Amniotic epithelial cell (primary cell): Measurements from ENCODE around the gene SLC6A17.

Experiments
- DNase-seq: peaks from one replicate; pipeline ENCODE4 v3.0.0-alpha.2; 2010; ENCODE audit warnings: low read depth

Gene SLC6A17

DNA sequence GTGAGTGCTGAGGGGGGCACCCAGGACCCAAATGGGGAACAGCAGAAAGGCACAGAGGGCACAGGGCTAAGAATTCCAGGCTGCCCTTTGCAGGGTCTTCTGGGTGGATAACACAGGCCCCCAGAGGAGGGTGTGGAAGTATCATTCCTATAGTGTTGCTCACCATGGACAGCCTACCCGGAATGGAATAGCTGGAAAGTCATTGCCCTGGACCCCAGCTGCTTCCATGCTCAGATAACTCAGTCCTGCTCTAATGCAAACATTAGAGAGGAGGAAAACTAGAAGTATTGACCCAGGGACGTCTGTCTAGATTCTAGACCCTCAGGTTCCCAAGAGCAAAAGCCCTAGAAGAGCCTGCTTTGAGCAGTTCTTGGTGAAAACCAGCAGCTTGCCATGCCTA lies 24.7 kb downstream of the SLC6A17 start:
- DNase-seq = no peak

DNA sequence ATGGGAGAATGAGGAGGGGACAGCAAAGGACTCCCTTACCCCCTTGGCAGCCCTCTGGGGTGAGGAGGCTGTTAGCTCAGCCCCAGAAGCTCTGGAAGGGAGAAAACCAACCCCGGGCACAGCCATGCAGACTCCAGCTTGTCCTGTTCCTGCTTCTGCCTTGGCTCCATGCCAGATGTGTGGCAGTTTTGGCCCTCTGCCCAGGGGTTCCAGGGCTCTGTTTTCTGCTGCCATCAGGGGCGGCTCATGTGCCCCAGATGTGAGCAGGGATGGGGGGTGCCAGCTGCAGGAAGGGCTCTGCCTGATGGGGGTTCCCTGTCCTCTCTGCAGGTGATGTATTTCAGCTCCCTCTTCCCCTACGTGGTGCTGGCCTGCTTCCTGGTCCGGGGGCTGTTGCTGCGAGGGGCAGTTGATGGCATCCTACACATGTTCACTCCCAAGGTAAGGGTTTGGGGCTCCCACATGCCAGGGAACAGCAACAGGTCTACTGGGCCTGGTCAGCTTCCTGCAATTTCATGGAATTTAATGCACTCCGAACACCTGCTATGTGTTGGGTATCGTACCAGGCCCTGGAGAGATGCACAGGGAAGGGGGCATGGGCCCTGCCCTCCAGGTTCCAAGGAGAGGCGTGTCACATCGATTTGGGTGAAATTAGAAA lies 26.1 kb downstream of the SLC6A17 start:
- DNase-seq = no peak

DNA sequence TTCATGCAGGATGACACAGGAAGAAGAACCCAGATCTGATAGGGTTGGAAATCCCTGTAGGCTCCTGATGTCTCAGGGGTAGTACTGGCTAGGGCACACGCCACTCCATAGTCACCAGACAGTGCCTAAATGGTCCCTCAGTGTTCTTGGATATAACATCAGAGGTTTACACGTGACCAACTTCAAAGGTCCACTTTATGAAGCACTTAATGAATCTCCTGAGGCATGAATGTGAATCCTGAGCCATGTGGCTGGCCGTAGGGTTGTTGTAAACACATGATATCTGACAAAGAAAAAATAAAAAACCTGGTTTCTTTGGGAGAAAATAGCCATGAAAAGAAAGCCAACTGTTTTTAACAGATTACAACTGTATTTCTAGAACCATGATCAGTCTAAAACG lies 27.5 kb downstream of the SLC6A17 start:
- DNase-seq = no peak

DNA sequence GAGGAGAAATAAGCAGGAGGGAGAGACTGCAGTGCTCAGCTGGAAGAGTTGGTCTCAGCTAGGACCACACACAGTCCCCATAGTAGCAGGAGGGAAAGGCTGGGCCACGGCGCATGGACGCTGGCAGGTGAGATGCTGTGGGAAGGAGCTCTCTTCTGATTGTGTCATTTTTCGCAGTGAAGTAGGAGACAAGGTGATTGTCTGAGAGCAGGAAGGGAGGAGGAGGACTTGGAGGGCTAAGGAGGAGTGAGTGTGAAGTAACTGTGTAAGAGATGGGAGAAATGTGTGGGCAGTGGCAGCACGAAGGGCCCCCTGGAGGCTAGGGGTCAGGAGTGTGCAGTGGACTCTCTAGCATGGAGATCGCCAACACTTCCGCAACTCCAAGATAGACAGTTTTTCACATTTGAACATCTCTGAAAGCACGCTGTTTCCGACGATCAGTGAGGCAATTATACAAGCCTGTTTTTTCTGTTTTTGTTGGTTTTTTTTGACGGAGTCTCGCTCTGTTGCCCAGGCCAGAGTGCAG lies 33.4 kb downstream of the SLC6A17 start:
- no peak for DNase-seq

DNA sequence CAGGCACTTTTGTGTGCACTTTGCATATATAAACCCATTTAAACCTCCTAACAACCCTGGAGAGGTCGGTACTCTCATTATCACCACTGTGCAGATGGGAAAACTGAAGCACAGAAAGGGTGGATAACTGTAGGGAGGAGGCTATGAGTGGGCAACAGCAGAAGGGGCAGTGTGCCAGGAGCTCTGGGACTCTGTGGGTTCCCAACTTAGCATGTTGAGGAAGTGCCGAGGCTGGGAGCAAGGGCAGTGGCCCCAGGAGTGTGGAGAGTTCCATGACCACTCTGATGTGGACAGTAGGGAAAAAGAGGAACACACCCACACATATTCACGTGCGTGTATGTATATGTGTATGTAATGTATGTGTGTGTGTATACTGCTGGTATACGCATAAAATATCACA lies 34.2 kb downstream of the SLC6A17 start:
- DNase-seq = no peak

DNA sequence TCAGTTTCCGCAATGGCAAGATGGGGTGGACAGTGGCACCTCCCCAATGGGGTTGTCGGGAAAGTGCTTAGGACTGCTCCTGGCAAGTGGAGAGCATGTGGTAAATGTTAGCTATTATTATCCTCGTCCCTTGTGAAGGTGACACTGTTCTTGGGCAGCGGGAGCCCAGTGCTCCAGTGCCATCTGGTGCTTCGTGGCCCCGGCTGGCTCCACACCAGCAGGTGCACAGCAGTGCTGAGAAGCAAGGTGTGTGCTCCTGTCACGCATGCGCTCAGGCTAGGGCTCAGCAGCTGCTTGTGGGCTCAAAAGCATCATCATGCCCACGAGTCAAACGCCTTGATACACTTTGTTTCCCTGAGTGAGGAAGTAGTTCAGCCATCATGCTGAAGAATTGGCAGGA lies 34.9 kb downstream of the SLC6A17 start:
- no peak for DNase-seq

DNA sequence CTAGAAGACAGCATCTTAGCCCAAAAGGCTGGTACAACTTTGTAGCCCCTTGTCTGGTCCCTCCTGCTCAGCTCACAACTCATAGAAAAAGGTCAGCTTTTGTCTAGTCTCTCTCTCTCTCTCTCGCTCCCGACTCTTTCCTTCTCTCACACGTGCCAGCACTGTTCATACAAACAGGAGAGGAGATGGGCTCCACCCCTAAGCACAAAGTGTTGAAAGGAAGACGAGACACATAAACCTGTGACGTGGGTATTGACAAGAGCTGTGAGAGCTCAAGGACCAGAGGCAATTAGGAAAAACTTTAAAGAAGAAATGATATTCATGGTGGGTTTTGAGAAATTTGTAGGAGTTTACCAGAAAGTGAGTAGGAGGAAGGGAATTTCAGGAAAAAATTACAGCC lies 36.3 kb downstream of the SLC6A17 start:
- no peak for DNase-seq

DNA sequence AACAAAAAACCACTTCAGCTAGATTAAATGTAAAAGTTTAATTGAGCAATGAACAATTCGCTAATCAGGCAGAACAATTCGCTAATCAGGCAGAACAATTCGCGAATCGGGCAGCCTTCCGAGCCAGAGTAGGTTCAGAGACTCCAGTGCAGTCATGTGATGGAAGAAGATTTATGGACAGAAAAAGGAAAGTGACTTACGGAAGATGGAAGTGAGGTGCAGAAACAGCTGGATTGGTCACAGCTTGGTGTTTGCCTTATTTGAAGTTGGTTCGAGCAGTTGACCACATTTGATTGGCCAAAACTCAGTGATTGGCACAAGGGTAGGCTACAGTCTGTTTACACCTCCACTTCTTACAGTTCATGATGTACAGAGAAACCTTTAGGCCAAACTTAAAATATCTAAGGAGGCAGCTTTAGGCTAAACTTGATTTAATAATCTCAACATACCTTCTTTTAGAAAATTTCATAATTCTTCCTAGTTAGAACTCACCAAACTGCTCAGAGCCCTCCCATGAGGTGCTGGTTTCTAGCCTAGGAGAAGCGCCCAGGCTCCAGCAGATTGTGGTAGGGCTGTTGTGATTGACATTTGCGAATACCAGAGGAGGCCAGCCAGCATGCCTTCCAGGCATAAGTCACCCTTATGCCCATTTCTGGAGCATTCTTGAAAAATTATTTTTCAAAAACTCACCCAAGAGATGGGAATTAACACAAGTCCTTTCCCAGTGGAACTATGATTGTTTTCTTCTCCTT lies 37.0 kb downstream of the SLC6A17 start:
- DNase-seq = peak; percentile 25

DNA sequence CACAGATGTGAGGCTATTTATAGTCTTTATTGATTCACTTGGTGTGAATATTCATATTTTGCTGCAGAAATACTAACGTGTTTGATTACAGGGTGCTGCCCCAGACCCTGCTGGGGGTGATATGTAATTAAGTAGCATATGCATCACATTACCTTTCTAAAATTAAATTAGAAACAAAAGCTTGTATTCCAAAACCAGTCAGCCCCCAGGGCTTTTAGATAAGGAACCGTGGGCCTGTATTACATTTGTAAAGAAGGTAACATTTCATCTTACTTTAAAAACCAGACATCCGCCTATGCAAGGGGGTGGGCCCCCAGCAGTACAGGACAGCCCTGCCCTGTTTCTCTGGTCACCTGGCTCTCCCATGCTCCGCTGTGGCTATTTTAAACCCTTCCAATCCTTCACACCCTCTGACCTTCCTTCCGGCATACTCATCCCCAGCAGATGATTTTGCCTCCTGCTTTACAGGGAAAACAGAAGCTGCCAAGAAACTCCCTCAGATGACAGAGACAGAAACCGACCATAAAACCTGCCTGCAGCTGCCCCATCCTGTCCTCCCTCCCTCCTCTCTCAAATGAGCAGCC lies 37.8 kb downstream of the SLC6A17 start:
- peak; percentile 57 for DNase-seq

DNA sequence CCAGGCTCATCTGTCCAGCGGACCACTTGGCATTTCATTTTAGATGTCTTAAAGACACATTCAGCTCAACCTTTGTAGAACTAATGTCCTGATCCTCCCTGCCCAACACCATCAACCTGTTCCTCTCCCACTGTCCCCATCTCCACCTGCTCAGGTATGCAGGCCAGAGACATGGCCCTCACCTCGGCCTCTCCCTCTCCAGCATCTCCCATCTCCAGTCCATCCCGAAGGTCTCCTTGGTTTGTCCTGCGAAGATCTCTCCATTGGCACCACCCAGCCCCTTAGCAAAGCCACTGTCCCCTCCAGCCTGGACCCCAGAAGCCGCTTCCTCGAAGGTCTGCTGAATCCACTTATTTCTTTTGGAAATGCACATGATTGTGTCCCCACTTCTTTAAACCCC lies 38.9 kb downstream of the SLC6A17 start:
- no peak for DNase-seq

DNA sequence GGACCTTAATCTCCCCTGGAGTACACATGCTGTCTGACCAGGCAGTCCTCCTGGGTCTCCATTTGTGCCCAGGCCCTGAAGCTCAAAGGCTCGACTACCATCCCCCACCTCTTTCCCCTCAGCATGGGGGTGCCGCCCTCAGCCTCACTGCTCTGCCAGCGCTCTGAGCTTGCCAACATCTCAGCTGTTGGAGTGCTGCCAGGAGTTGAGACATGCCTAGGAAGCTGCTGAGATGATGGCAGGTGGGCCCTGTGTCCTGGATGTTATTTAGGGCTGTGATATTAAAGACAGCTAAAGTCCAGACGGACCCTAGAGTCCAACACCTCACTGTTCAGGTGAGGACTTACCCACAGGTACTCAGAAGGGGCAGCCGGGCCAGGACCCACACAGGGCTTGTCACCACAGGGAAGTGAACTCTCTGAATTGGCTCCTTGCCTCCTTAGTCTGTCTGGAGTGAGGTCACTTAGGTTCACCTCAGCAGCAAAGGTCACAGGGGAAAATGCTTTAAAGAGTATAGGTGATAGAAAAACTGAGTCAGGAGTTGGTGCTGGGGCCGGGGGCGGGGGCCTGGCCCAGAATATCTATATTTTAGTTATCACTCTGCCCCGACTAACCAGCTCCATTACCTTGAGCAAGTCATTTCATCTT lies 40.1 kb downstream of the SLC6A17 start:
- no peak for DNase-seq

DNA sequence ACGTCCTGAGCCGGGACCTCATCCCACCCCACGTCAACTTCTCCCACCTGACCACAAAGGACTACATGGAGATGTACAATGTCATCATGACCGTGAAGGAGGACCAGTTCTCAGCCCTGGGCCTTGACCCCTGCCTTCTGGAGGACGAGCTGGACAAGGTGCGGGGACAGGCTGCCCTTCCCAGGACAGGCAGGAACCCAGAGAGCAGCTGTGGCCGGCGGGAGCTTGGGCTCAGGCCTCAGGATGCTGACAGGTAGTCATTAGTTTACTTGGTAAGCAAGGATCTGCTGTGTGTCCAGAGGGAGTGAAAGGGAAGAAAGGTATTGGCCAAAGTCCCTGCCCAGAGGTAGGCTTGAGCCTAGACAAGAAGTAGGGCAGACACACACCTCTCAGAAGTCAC lies 42.2 kb downstream of the SLC6A17 start:
- DNase-seq = no peak

DNA sequence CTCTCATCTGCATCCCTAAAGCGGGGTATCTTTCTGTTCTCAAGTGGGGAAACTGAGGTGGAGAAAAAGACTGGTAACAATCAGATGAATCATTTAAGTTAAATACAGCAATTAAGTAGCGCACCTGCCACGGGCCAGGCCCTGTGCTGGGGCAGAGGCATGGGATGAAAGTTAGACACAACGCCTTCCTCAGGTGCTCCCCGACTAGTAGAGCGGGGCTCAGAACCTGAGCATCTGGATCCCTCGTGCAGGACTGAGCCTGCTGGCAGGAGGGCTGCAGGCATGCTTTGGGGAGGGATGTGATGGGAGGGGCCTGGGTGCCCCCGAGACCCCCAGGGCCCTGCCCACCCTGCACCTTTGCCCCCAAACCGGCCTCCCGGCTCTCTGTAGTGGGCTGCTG lies 44.9 kb downstream of the SLC6A17 start:
- DNase-seq = no peak

DNA sequence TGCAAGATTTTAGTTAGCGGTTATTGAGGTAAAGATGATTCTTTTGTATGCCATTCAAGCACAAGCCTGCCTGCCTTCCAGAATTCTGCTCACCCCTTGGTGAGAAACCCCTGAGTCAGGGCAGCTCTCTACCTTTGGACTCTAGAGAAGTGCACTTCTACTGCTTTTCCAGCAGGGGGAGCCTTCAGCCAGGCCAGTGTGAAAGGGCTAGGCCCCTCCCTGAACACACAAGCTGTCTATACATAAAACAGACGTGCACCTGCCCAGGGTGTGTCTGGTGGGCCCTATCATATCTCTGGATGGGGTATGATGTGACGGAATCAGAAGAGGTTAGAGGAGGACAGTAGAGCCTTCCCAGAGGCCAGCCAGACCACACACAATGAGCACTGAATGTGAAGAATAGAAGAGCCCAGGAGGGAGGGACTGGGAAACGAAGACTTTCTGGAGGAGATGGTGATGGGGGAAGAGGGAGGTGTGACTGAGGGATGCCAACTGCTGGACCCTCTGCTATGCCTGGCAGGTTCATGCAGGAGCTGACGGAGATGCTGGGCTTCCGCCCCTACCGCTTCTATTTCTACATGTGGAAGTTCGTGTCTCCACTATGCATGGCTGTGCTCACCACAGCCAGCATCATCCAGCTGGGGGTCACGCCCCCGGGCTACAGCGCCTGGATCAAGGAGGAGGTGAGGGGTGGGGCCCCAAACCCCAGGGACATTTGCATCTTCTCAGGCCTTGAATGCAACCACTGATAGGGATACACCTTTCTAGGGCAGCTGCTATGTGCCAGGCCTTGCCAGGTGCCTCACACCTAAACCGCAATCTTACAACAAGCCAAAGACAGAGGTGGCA lies 46.8 kb downstream of the SLC6A17 start:
- DNase-seq = peak; percentile 43

DNA sequence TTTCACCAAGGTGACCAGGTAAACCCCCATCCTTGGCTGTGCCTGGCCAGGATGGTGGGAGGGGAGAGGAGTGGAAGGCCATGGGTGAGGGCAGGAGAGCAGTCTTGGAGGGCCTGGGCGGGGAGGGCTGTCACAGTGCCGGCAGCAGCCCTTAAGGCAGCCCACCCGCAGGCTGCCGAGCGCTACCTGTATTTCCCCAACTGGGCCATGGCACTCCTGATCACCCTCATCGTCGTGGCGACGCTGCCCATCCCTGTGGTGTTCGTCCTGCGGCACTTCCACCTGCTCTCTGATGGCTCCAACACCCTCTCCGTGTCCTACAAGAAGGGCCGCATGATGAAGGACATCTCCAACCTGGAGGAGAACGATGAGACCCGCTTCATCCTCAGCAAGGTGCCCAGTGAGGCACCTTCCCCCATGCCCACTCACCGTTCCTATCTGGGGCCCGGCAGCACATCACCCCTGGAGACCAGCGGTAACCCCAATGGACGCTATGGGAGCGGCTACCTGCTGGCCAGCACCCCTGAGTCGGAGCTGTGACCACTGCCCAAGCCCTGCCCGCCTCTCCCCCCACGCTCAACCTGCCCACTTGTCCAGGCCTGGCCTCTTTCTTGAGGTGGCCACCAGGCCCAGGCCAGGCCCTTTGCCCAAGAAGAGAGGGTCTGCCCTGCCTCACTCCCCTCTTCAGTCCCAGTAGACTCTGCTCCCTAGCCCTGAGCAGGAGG lies 47.8 kb downstream of the SLC6A17 start:
- no peak for DNase-seq

DNA sequence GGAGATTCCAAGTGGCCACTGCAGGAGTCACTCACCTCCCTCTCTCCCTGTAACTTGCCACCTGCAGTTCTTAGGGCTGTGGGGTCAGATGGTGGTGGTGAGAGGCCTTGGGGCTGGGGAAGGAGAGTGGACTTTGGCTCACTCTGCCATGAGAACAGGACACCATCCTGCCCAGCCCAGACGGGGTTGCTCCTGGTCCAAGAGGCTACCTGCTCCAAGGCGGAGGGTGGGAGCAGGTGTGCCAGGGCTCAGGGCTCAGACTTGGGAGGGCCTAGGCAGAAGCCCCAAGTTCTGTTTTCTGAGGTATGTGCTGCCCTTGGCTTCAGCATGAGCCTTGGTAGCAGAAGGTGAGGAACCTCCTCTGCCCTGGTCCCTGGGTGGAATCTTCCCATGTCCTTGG lies 48.5 kb downstream of the SLC6A17 start:
- DNase-seq = no peak

DNA sequence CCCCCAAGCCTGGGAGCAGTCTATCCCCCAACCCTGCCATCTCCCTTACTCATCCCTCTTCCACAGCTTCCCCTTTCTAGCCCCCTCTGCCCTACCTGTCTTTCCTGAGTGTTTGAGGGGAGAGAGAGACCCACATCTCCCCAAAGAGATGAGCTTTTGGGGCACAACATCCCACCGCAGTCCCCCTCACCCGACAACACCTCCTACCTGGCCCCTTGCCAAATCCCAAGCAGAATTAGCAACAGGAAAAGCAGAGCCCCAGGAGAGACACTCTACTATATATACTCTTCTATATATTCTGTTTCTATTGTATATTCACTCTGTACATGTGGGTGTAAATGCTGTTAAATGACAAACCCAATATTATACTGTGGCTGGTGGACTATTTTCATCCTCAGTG lies 49.9 kb downstream of the SLC6A17 start:
- DNase-seq = no peak

DNA sequence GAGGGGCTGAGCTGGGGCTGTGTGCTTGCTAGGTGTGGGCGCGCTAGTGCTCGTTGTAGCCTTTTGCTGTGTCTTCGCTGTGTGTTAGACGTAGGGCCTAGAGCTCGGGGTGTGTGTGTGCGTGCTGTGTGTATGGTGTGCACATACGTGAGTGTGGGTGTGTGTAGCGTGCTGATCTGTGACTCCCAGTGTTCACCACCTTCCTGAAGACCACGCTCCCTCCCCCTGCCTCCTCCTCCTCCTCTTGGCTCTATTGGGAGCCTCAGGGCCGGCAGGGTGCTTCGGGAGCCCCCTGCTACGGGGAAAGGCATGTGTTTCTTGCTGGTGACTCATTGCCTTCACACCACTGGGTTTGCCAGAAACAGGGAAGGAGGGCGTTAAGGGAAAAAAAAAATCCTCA lies 50.4 kb downstream of the SLC6A17 start:
- DNase-seq = no peak

DNA sequence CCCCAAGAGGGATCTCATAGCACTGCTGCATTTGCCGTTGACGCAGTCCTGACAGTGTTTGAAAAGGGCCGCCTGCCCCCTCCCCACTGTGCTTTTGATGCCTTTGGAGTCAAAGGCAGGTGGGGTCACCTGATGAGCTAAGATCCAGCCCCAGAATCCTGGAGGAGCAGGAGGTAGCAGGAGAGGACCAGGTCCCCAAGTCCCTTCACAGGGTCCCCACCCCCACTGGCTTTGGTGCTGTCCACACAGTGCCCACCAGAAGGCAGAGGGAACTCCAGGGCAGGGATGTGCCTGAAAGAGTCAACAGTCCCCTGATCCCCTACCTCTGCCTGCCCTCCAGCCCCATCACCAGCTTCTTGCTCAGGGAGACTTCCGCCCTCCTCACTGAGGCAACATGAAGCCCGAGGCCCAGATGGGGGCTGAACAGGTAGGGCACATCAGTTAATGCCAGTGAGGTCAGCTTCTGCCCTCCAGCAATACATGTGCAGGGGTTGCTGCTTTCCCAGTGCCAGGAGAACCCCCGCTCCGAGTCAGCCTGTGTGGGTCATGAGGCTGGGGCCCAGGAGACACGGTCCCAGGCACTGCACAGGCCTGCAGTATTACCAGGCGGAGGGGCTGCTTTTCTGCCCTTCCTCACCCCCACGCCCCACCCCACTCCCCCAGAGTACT lies 51.0 kb downstream of the SLC6A17 start:
- DNase-seq = no peak

DNA sequence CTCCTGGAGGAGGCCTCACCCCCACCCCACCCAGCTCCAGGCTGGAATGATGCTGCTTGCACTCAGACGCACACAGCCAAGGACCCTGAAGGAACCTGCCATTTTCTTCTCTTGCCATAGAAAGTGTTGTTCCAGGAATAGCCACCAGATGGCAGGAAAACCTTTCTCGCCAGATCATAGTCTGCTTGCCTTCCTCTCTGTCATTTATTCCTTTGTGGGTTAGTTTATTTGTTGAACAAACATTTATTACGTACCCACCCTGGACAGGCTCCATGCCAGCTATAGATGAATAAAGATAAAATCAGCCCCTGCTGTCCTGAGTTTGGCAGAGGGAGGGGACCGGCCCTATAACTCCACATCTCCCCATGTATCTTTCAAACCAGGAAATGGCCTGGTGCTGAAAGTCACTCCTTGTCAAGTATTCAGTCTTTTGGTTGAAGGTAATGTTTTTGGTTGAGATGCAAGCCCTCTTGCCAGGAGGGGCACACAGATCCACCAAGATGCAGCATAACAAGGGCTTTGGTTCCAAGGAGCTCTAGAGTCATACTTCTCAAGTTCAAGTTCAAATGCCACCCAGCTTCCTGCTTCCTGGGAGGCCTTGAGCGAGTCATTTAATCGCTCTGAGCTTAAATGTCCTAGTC lies 52.8 kb downstream of the SLC6A17 start:
- peak; percentile 63 for DNase-seq
